GM23338 (cell line): Measurements from ENCODE around the gene TUBA8. TPM values are rescaled to one million over a fixed set of nuclear protein-coding genes. Genes with fewer than 3 reads are reported as not detected.

Experiments used
- ATAC-seq: fragments of 200-7000 bp; cut with Tn5 transposase; 3 replicates; pipeline ENCODE4 v1.9.1; 2020
- DNase-seq: peaks from one replicate; pipeline ENCODE4 v3.0.0-alpha.2; 2015; ENCODE audit warnings: low spot score
- H2AFZ ChIP-seq: fragments of 200-600 bp; sonication (generic); 2 replicates; pipeline ENCODE4 v1.8.0; 2016; ENCODE audit warnings: antibody characterized with exemption, mild to moderate bottlenecking, moderate library complexity
- H3F3A ChIP-seq: fragments of 200-600 bp; sonication (generic); replicated peaks from 2 replicates; pipeline ENCODE4 v1.8.0; 2017; ENCODE audit warnings: antibody characterized with exemption, mixed run types, low read depth
- H3K27ac ChIP-seq: fragments of 200-600 bp; sonication (generic); 2 replicates; pipeline ENCODE4 v1.6.1; 2016; ENCODE audit warnings: low read depth
- H3K27me3 ChIP-seq: fragments of 200-600 bp; sonication (generic); 2 replicates; pipeline ENCODE4 v1.8.0; 2016; ENCODE audit warnings: mild to moderate bottlenecking, mixed run types, moderate library complexity; ENCODE audit not compliant: insufficient read depth
- H3K36me3 ChIP-seq: fragments of 200-600 bp; sonication (generic); 2 replicates; pipeline ENCODE4 v1.8.0; 2016; ENCODE audit warnings: mild to moderate bottlenecking; ENCODE audit not compliant: insufficient read depth
- H3K4me1 ChIP-seq: fragments of 200-600 bp; sonication (generic); 2 replicates; pipeline ENCODE4 v1.8.0; 2016; ENCODE audit warnings: mild to moderate bottlenecking, moderate library complexity; ENCODE audit not compliant: insufficient read depth
- H3K4me2 ChIP-seq: fragments of 200-600 bp; sonication (generic); 2 replicates; pipeline ENCODE4 v1.7.1; 2017; ENCODE audit warnings: mixed run types
- H3K4me3 ChIP-seq: fragments of 200-600 bp; sonication (generic); 2 replicates; pipeline ENCODE4 v1.6.1; 2016; ENCODE audit warnings: mixed run types
- H3K79me2 ChIP-seq: fragments of 200-600 bp; sonication (generic); replicated peaks from 2 replicates; pipeline ENCODE4 v1.8.0; 2017; ENCODE audit warnings: mild to moderate bottlenecking; ENCODE audit not compliant: insufficient read depth
- H3K9me2 ChIP-seq: fragments of 200-600 bp; sonication (generic); 2 replicates; pipeline ENCODE4 v1.8.0; 2017; ENCODE audit not compliant: insufficient read depth
- H4K20me1 ChIP-seq: fragments of 200-600 bp; sonication (generic); replicated peaks from 2 replicates; pipeline ENCODE4 v1.8.0; 2017; ENCODE audit warnings: mild to moderate bottlenecking; ENCODE audit not compliant: insufficient read depth
- H3K27ac Mint-ChIP-seq: 2 replicates; pipeline ENCODE4 v1.8.0; 2020; ENCODE audit warnings: inconsistent platforms, mild to moderate bottlenecking, moderate library complexity, mixed read lengths
- H3K27me3 Mint-ChIP-seq: 3 replicates; pipeline ENCODE4 v1.8.0; 2022; ENCODE audit warnings: low read depth, mild to moderate bottlenecking, moderate library complexity, mixed read lengths, inconsistent platforms; ENCODE audit not compliant: insufficient read depth, poor library complexity
- H3K36me3 Mint-ChIP-seq: 3 replicates; pipeline ENCODE4 v1.8.0; 2021; ENCODE audit warnings: low read depth, mild to moderate bottlenecking, inconsistent platforms, moderate library complexity, mixed read lengths
- H3K4me1 Mint-ChIP-seq: 3 replicates; pipeline ENCODE4 v1.8.0; 2020; ENCODE audit warnings: mild to moderate bottlenecking, inconsistent platforms, mixed read lengths
- H3K4me3 Mint-ChIP-seq: 3 replicates; pipeline ENCODE4 v1.8.0; 2021; ENCODE audit warnings: moderate library complexity, mild to moderate bottlenecking, inconsistent platforms, mixed read lengths
- H3K9me3 Mint-ChIP-seq: 3 replicates; pipeline ENCODE4 v1.8.0; 2020; ENCODE audit warnings: moderate library complexity, mild to moderate bottlenecking, inconsistent platforms, mixed read lengths
- CREB1 ChIP-seq: fragments of 250-450 bp; sonication (Bioruptor Pico); IDR thresholded peaks from 2 replicates; pipeline ENCODE4 v1.5.0; 2020; ENCODE audit warnings: low read depth, mild to moderate bottlenecking, moderate library complexity
- CTCF ChIP-seq, 2 experiments: fragments of 200-600 bp in 1 of 2; sonication (generic) in 1 of 2; conservative IDR thresholded peaks; 2 replicates each; pipeline versions ENCODE4 v1.5.1 to v1.6.1; 2016 to 2017; ENCODE audit warnings: antibody characterized with exemption in 2 of 2, low read depth in 2 of 2, mild to moderate bottlenecking in 2 of 2, moderate library complexity in 1 of 2
- ETS1 ChIP-seq: IDR thresholded peaks from 2 replicates; pipeline ENCODE4 v1.6.1; 2016; ENCODE audit warnings: antibody characterized with exemption
- EZH2 ChIP-seq: fragments of 200-600 bp; sonication (generic); IDR thresholded peaks from one replicate; pipeline ENCODE4 v1.8.0; 2017; ENCODE audit warnings: antibody characterized with exemption, mild to moderate bottlenecking, low read depth; ENCODE audit not compliant: unreplicated experiment
- EZH2phosphoT487 ChIP-seq: fragments of 200-600 bp; sonication (generic); IDR thresholded peaks from one replicate; pipeline ENCODE4 v1.8.1; 2018; ENCODE audit warnings: antibody characterized with exemption; ENCODE audit not compliant: unreplicated experiment
- JUNB ChIP-seq: IDR thresholded peaks from one replicate; pipeline ENCODE4 v1.6.1; 2016; ENCODE audit warnings: antibody characterized with exemption; ENCODE audit not compliant: unreplicated experiment
- NANOG ChIP-seq: IDR thresholded peaks from 2 replicates; pipeline ENCODE4 v1.6.1; 2016; ENCODE audit warnings: antibody characterized with exemption, borderline replicate concordance
- POLR2AphosphoS5 ChIP-seq: IDR thresholded peaks from 2 replicates; pipeline ENCODE4 v1.6.1; 2016; ENCODE audit warnings: antibody characterized with exemption, low read depth
- REST ChIP-seq: IDR thresholded peaks from one replicate; pipeline ENCODE4 v1.6.1; 2018; ENCODE audit warnings: antibody characterized with exemption; ENCODE audit not compliant: unreplicated experiment
- STAT1 ChIP-seq: IDR thresholded peaks from one replicate; pipeline ENCODE4 v1.6.1; 2016; ENCODE audit warnings: antibody characterized with exemption; ENCODE audit not compliant: unreplicated experiment
- ZNF114 ChIP-seq: fragments of 250-450 bp; sonication (Bioruptor Pico); IDR thresholded peaks from 2 replicates; pipeline ENCODE4 v1.5.0; 2020; ENCODE audit warnings: mild to moderate bottlenecking, moderate library complexity
- ZNF331 ChIP-seq: fragments of 250-450 bp; sonication (Bioruptor Pico); IDR thresholded peaks from 2 replicates; pipeline ENCODE4 v1.5.0; 2020; ENCODE audit warnings: low read depth, mild to moderate bottlenecking, moderate library complexity
- ZNF462 ChIP-seq: fragments of 250-450 bp; sonication (Bioruptor Pico); IDR thresholded peaks from 2 replicates; pipeline ENCODE4 v1.5.0; 2020; ENCODE audit warnings: mild to moderate bottlenecking, moderate library complexity
- polyA plus RNA-seq: library from polyadenylated mRNA; unstranded; fragments of >200 nt; fragmentation: Nextera tagmentation; extraction: Ambion mirVana; gene quantifications from 2 replicates; pipeline ENCODE4 v1.2.1, GENCODE V29; 2016
- total RNA-seq: library from RNA; depleted of rRNA; stranded (reverse); fragments of >200 nt; shearing (Covaris generic); gene quantifications from 2 replicates; pipeline ENCODE4 v1.2.3, GENCODE V29; 2014

TUBA8 gene
- total and polyA plus RNA-seq, 2 experiments from 2014 or later, result 0.31 to 0.48 TPM

- Mint-ChIP-seq H3K4me3 (peak overlapping the region; percentile 95; the same call in 2 of the 3 replicates), H3K27ac (no peak overlapping the region; the same call in 1 of the 2 replicates), H3K4me1 (peaks cover 16% of the 10 kb centered on the region), H3K36me3 (peaks cover 56% of the 10 kb centered on the region), H3K9me3 (no peaks in the 10 kb centered on the region), H3K27me3 (peaks cover 3% of the 10 kb centered on the region)
- ATAC-seq (no peak), DNase-seq (no peak)
- peaks cover 13% of the 10 kb centered on the region; the same call in 1 of the 2 replicates for H4K20me1 ChIP-seq
- no peaks in the 10 kb centered on the region for H3F3A ChIP-seq
- no peak overlapping the region for H3K27ac ChIP-seq
- no peak overlapping the region for H3K4me3 ChIP-seq
- peaks cover 21% of the 10 kb centered on the region for H3K36me3 ChIP-seq
- no peak overlapping the region for H3K4me2 ChIP-seq
- no peaks in the 10 kb centered on the region for H3K9me2 ChIP-seq
- H3K27me3 ChIP-seq, result no peaks in the 10 kb centered on the region
- no peak overlapping the region for H2AFZ ChIP-seq
- H3K4me1 ChIP-seq, result peaks cover 12% of the 10 kb centered on the region; the same call in 1 of the 2 replicates
- H3K79me2 ChIP-seq, result peaks cover 52% of the 10 kb centered on the region
- TF ChIP-seq CTCF (conservative IDR thresholded peaks at IDR 0.05; ENCODE audit: low read depth in 2 of 2) (no peak), REST (no peak), ZNF462 (no peak), EZH2phosphoT487 (no peak), POLR2AphosphoS5 (no peak), JUNB (no peak), CREB1 (CRISPR knock-in tag) (no peak), ZNF114 (CRISPR knock-in tag) (no peak), NANOG (no peak), EZH2 (no peak), STAT1 (no peak), ETS1 (no peak), ZNF331 (CRISPR knock-in tag) (no peak)
Measured at GRCh38 chr22:18079706-18080233, 30.8 kb upstream of the TUBA8 start.
